ENCODE measurements around the gene ARHGAP20.

ARHGAP20 gene

GRCh38 chr11:110711776-110712658 lies at the start of gene ARHGAP20:
Gene ARHGAP20 (minus strand): TSS chr11:110712437. CDS start chr11:110712231, 206 bp downstream.
- DNase-seq (ENCODE audit: low read depth in 3 of 3, low spot score in 1 of 3) = peak in 1 of 3 donors; percentile 20

- no peak for DNase-seq (ENCODE audit: low read depth in 3 of 3, low spot score in 1 of 3)
Measured at GRCh38 chr11:110761991-110762390, 49.8 kb upstream of the ARHGAP20 start.

- no peak for DNase-seq (ENCODE audit: low read depth in 3 of 3, low spot score in 1 of 3)
Measured at GRCh38 chr11:110761131-110761530, 48.9 kb upstream of the ARHGAP20 start.

- no peak for DNase-seq (ENCODE audit: low read depth in 3 of 3, low spot score in 1 of 3)
Measured at GRCh38 chr11:110759972-110760381, 47.7 kb upstream of the ARHGAP20 start.

GRCh38 chr11:110757962-110758755 lies 45.9 kb upstream of the ARHGAP20 start:
- no peak for DNase-seq (ENCODE audit: low read depth in 3 of 3, low spot score in 1 of 3)

GRCh38 chr11:110757066-110757465 lies 44.8 kb upstream of the ARHGAP20 start:
- no peak for DNase-seq (ENCODE audit: low read depth in 3 of 3, low spot score in 1 of 3)

GRCh38 chr11:110755941-110756340 lies 43.7 kb upstream of the ARHGAP20 start:
- no peak for DNase-seq (ENCODE audit: low read depth in 3 of 3, low spot score in 1 of 3)

- no peak for DNase-seq (ENCODE audit: low read depth in 3 of 3, low spot score in 1 of 3)
Measured at GRCh38 chr11:110752890-110753289, 40.7 kb upstream of the ARHGAP20 start.

GRCh38 chr11:110750100-110750499 lies 37.9 kb upstream of the ARHGAP20 start:
- no peak for DNase-seq (ENCODE audit: low read depth in 3 of 3, low spot score in 1 of 3)

GRCh38 chr11:110747531-110747930 lies 35.3 kb upstream of the ARHGAP20 start:
- no peak for DNase-seq (ENCODE audit: low read depth in 3 of 3, low spot score in 1 of 3)

- DNase-seq (ENCODE audit: low read depth in 3 of 3, low spot score in 1 of 3) = no peak
Measured at GRCh38 chr11:110738641-110739040, 26.4 kb upstream of the ARHGAP20 start.

- DNase-seq (ENCODE audit: low read depth in 3 of 3, low spot score in 1 of 3) = no peak
Measured at GRCh38 chr11:110737593-110737992, 25.4 kb upstream of the ARHGAP20 start.

GRCh38 chr11:110736171-110736553 lies 23.9 kb upstream of the ARHGAP20 start:
- DNase-seq (ENCODE audit: low read depth in 3 of 3, low spot score in 1 of 3) = no peak

- DNase-seq (ENCODE audit: low read depth in 3 of 3, low spot score in 1 of 3) = no peak
Measured at GRCh38 chr11:110735455-110736170, 23.4 kb upstream of the ARHGAP20 start.

- no peak for DNase-seq (ENCODE audit: low read depth in 3 of 3, low spot score in 1 of 3)
Measured at GRCh38 chr11:110734790-110735189, 22.6 kb upstream of the ARHGAP20 start.

- DNase-seq (ENCODE audit: low read depth in 3 of 3, low spot score in 1 of 3) = no peak
Measured at GRCh38 chr11:110730773-110731172, 18.5 kb upstream of the ARHGAP20 start.

- no peak for DNase-seq (ENCODE audit: low read depth in 3 of 3, low spot score in 1 of 3)
Measured at GRCh38 chr11:110728883-110729282, 16.6 kb upstream of the ARHGAP20 start.

- DNase-seq (ENCODE audit: low read depth in 3 of 3, low spot score in 1 of 3) = no peak
Measured at GRCh38 chr11:110728476-110728875, 16.2 kb upstream of the ARHGAP20 start.

- DNase-seq (ENCODE audit: low read depth in 3 of 3, low spot score in 1 of 3) = no peak
Measured at GRCh38 chr11:110724358-110724757, 12.1 kb upstream of the ARHGAP20 start.

GRCh38 chr11:110720431-110721275 lies 8.4 kb upstream of the ARHGAP20 start:
- no peak for DNase-seq (ENCODE audit: low read depth in 3 of 3, low spot score in 1 of 3)

GRCh38 chr11:110716361-110716760 lies 4.1 kb upstream of the ARHGAP20 start:
- DNase-seq (ENCODE audit: low read depth in 3 of 3, low spot score in 1 of 3) = no peak
